HepG2 (cell line): ENCODE data around the gene PSMD1. TPM values are rescaled to one million over a fixed set of nuclear protein-coding genes. Genes with fewer than 3 reads are reported as not detected.
A peak's percentile ranks its signal among the peaks of the same experiment; 100 is the strongest.

Source experiments
- ATAC-seq: fragments of 200-7000 bp; cut with Tn5 transposase; 3 replicates; pipeline ENCODE4 v1.9.1; 2020; ENCODE audit warnings: mild to moderate bottlenecking, moderate library complexity
- BruUV-seq: library from RNA; stranded (reverse); fragments of 400-500 nt; replicated peaks from 2 replicates; lab custom pipeline; 2021; lab: Mats Ljungman, UMichigan
- CTCF ChIA-PET: fragments of 300-600 bp; formaldehyde crosslinking; extraction: SDS; loops from one replicate; lab custom pipeline; 2021; ENCODE audit warnings: low total read pairs, inconsistent platforms, low intra/inter-chr PET ratio; lab: Yijun Ruan, JAX
- POLR2A ChIA-PET: fragments of 350-600 bp; sonication (Branson Sonifier 250); formaldehyde crosslinking; loops from one replicate; lab custom pipeline; 2020; ENCODE audit warnings: antibody characterized with exemption, inconsistent platforms; lab: Yijun Ruan, JAX
- DNase-seq: peaks from one replicate; pipeline ENCODE4 v3.0.0-alpha.2; 2015; ENCODE audit warnings: low spot score
- FAIRE-seq: peaks from 3 replicates; lab custom pipeline; 2011; peaks lifted over from hg19 to GRCh38; lab: Jason Lieb, UNC
- H2AFZ ChIP-seq: one replicate; pipeline ENCODE4 v1.6.1; 2011; ENCODE audit warnings: low read length, inconsistent platforms
- H3K27ac ChIP-seq: fragments of 300-600 bp; 3 replicates; pipeline ENCODE4 v1.8.0; 2011; ENCODE audit warnings: mixed run types, mild to moderate bottlenecking, mixed read lengths, low read length, inconsistent platforms; ENCODE audit not compliant: insufficient read depth; ENCODE audit errors: extremely low read length
- H3K27me3 ChIP-seq, 2 experiments: fragments of 200-600 bp in 1 of 2; 2 replicates in 1 of 2; 3 replicates in 1 of 2; pipeline versions ENCODE4 v1.6.0 to v1.8.0; 2011; ENCODE audit warnings: low read length in 2 of 2, mild to moderate bottlenecking in 2 of 2, moderate library complexity in 2 of 2, inconsistent platforms in 1 of 2; ENCODE audit not compliant: insufficient read depth in 2 of 2, control insufficient read depth in 1 of 2
- H3K36me3 ChIP-seq, 2 experiments: fragments of 200-600 bp in 1 of 2; replicated peaks in 1 of 2; 2 replicates in 1 of 2; 3 replicates in 1 of 2; pipeline versions ENCODE4 v1.5.1 to v1.8.0; 2011; ENCODE audit warnings: low read length in 2 of 2, inconsistent platforms in 1 of 2; ENCODE audit not compliant: insufficient read depth in 2 of 2, control insufficient read depth in 1 of 2
- H3K4me1 ChIP-seq: 2 replicates; pipeline ENCODE4 v1.5.1; 2012; ENCODE audit warnings: low read length, inconsistent platforms; ENCODE audit not compliant: insufficient read depth
- H3K4me2 ChIP-seq: 2 replicates; pipeline ENCODE4 v1.6.0; 2011; ENCODE audit warnings: low read depth, low read length, inconsistent platforms
- H3K4me3 ChIP-seq, 3 experiments: fragments of 200-600 bp in 1 of 3; sonication (generic), shearing (Covaris generic) in 1 of 3; replicated peaks in 1 of 3; 2 replicates each; pipeline ENCODE4 v1.5.1; 2011 to 2016; ENCODE audit warnings: low read length in 3 of 3, inconsistent platforms in 2 of 3, low read depth in 2 of 3, mild to moderate bottlenecking in 2 of 3, control low read depth in 1 of 3, mixed read lengths in 1 of 3; ENCODE audit not compliant: insufficient read depth in 1 of 3
- H3K79me2 ChIP-seq: one replicate; pipeline ENCODE4 v1.6.1; 2011; ENCODE audit warnings: low read length, inconsistent platforms; ENCODE audit not compliant: insufficient read depth
- H3K9ac ChIP-seq: 2 replicates; pipeline ENCODE4 v1.6.0; 2011; ENCODE audit warnings: mild to moderate bottlenecking, low read depth, low read length, inconsistent platforms; ENCODE audit not compliant: insufficient read depth
- H3K9me3 ChIP-seq: 2 replicates; pipeline ENCODE4 v1.5.1; 2012; ENCODE audit warnings: mild to moderate bottlenecking, low read length
- H4K20me1 ChIP-seq: 2 replicates; pipeline ENCODE4 v1.6.0; 2011; ENCODE audit warnings: inconsistent platforms, mild to moderate bottlenecking, low read length, moderate library complexity; ENCODE audit not compliant: insufficient read depth
- GABPB1 ChIP-seq: IDR thresholded peaks from 2 replicates; pipeline ENCODE4 v1.6.1; 2016; ENCODE audit warnings: mild to moderate bottlenecking, missing genetic modification reagents, moderate library complexity, missing compliant biosample characterization
- HDAC6 ChIP-seq: fragments of 200-600 bp; sonication (generic); IDR thresholded peaks from 2 replicates; pipeline ENCODE4 v1.7.0; 2017; ENCODE audit warnings: mild to moderate bottlenecking, antibody characterized with exemption, low read length, low read depth
- KDM2A ChIP-seq: sonication (generic); formaldehyde crosslinking; IDR thresholded peaks from 2 replicates; pipeline ENCODE4 v1.4.0; 2020; ENCODE audit warnings: low read depth, missing genetic modification reagents, borderline replicate concordance
- MZF1 ChIP-seq: sonication (generic); formaldehyde crosslinking; IDR thresholded peaks from 2 replicates; pipeline ENCODE4 v1.8.1; 2023; ENCODE audit warnings: mild to moderate bottlenecking, missing genetic modification reagents, borderline replicate concordance
- RBFOX2 ChIP-seq: fragments of 200-400 bp; formaldehyde crosslinking; IDR thresholded peaks from 2 replicates; pipeline ENCODE4 v1.6.1; 2017; ENCODE audit warnings: low read depth, mild to moderate bottlenecking, low read length
- SALL1 ChIP-seq: sonication (generic); formaldehyde crosslinking; IDR thresholded peaks from 2 replicates; pipeline ENCODE4 v1.8.0; 2022; ENCODE audit warnings: mild to moderate bottlenecking, missing genetic modification reagents
- STAG1 ChIP-seq: sonication (generic); formaldehyde crosslinking; IDR thresholded peaks from 2 replicates; pipeline ENCODE4 v1.4.0; 2020; ENCODE audit warnings: missing genetic modification reagents
- ZBTB7A ChIP-seq: sonication (generic); formaldehyde crosslinking; IDR thresholded peaks from 2 replicates; pipeline ENCODE4 v1.8.0; 2022; ENCODE audit warnings: mild to moderate bottlenecking, missing genetic modification reagents
- ZBTB8A ChIP-seq: sonication (generic); formaldehyde crosslinking; IDR thresholded peaks from 2 replicates; pipeline ENCODE4 v1.4.0; 2020; ENCODE audit warnings: mild to moderate bottlenecking, low read depth, missing genetic modification reagents, borderline replicate concordance
- ZNF160 ChIP-seq: sonication (generic); formaldehyde crosslinking; IDR thresholded peaks from 2 replicates; pipeline ENCODE4 v1.8.0; 2022; ENCODE audit warnings: mild to moderate bottlenecking, inconsistent platforms, missing genetic modification reagents
- ZNF383 ChIP-seq: sonication (generic); formaldehyde crosslinking; IDR thresholded peaks from 2 replicates; pipeline ENCODE4 v1.4.0; 2020; ENCODE audit warnings: missing genetic modification reagents, mild to moderate bottlenecking, borderline replicate concordance
- ZNF543 ChIP-seq: sonication (generic); formaldehyde crosslinking; IDR thresholded peaks from 2 replicates; pipeline ENCODE4 v1.4.0; 2020; ENCODE audit warnings: mild to moderate bottlenecking, missing genetic modification reagents
- ZNF777 ChIP-seq: sonication (generic); formaldehyde crosslinking; IDR thresholded peaks from 2 replicates; pipeline ENCODE4 v1.4.0; 2020; ENCODE audit warnings: missing genetic modification reagents
- ZNF780A ChIP-seq: sonication (generic); formaldehyde crosslinking; IDR thresholded peaks from 2 replicates; pipeline ENCODE4 v1.8.0; 2022; ENCODE audit warnings: mild to moderate bottlenecking, missing genetic modification reagents, moderate library complexity
- ZSCAN31 ChIP-seq: sonication (generic); formaldehyde crosslinking; IDR thresholded peaks from 2 replicates; pipeline ENCODE4 v1.5.0; 2020; ENCODE audit warnings: low read depth, mild to moderate bottlenecking, missing genetic modification reagents
- WGBS: methylation state at CpG from one replicate; pipeline ENCODE4 v1.1.6; 2017; ENCODE audit warnings: low lambda C conversion rate; 5-methylcytosine and 5-hydroxymethylcytosine counted together
- in situ Hi-C: cut with HindIII; loops from 2 replicates; pipeline ENCODE4 v1.10.0; 2017; ENCODE audit warnings: low pct_unique_long_range_greater_than_20kb; ENCODE audit not compliant: extremely low pct_ligation_motif_present
- intact Hi-C: fragments of 100-400 bp; cut with micrococcal nuclease; formaldehyde crosslinking; loops from one replicate; pipeline ENCODE4 v1.10.0; 2022; ENCODE audit not compliant: unreplicated experiment
- polyA plus RNA-seq, 8 experiments: library from polyadenylated mRNA; depleted of rRNA in 3 of 8; stranded (reverse) in 7 of 8; unstranded in 1 of 8; fragments of >200 nt; fragmentation: Illumina TruSeq in 4 of 8; extraction: Trizol in 4 of 8; gene quantifications; 2 replicates each; pipeline versions ENCODE4 v1.2.1 to v1.2.3, GENCODE V29; 2011 to 2016; ENCODE audit warnings: low read depth in 4 of 8, missing spikeins in 1 of 8, mixed read lengths in 1 of 8; ENCODE audit not compliant: insufficient read depth in 1 of 8
- total RNA-seq, 5 experiments: library from RNA; depleted of rRNA; stranded (reverse); fragments of >200 nt; fragmentation: Illumina TruSeq; extraction: Trizol; gene quantifications; 2 replicates each; pipeline ENCODE4 v1.2.3, GENCODE V29; 2016; ENCODE audit warnings: low read depth in 1 of 5
- TF ChIP-seq, protein P1 (sequence below): sonication (generic); formaldehyde crosslinking; IDR thresholded peaks from 2 replicates; pipeline ENCODE4 v1.8.0; 2022; ENCODE audit warnings: missing genetic modification reagents, mild to moderate bottlenecking, borderline replicate concordance
- TF ChIP-seq, protein P2 (sequence below): sonication (generic); formaldehyde crosslinking; IDR thresholded peaks from 2 replicates; pipeline ENCODE4 v1.8.0; 2022; ENCODE audit warnings: missing genetic modification reagents, mild to moderate bottlenecking, moderate library complexity, borderline replicate concordance
- TF ChIP-seq, protein P3 (sequence below): sonication (generic); formaldehyde crosslinking; IDR thresholded peaks from 2 replicates; pipeline ENCODE4 v1.9.0; 2022; ENCODE audit warnings: missing genetic modification reagents, mild to moderate bottlenecking, borderline replicate concordance

PSMD1 gene
- total and polyA plus RNA-seq, 2 of the 13 experiments (the other 11 are each of a cell fraction or from before 2014, with no cell fraction given) = 136 to 191 TPM

DNA sequence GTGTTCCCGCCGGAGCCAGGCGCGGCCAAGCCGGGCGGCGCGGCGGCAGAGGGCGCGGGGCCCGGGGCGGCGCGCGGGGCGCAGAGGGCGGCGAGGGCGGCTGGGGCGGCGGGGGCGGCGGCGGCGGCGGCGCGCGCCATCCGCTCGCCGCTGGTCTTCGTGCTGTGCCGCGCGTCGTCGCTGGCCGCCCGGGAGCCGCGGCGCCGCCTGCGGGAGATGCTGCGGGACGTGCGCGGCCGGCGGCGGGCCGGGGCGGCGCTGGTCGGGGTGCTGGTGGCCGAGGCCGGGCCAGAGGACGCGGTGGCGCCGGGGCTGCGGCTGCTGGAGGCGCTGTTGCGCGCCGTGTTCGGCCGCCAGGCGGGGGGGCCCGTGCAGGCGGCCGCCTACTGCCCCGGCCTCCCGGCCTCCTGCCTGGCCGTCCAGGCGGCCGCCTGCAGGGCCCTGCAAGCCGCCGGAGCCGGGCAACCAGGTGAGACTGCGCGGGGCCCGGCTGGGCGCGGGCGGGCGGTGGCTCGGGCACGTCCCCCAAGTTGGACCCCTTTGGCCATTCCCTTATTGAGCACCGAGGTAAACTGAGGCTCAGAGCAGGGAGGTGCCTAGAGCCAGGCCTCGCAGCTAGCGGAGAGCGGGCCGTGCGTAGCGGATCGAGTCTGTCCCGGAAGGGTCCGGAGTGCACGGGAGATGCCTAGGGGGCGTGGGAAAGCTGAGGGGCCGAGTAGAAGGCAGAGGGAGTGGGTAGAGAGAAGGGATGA, 18.8 kb upstream of the PSMD1 start:
- peak overlapping the region; percentile 83 to 99 (median 99) for H3K4me3 ChIP-seq
- 4% methylated on average over 19 of the region's 104 CpGs for WGBS
- ChIA-PET POLR2A (interaction anchor here (8.5 kb wide), 1 partner anchor 12 kb away, joined by 399 read pairs; no protein-coding TSS in a partner anchor), CTCF (interaction anchor here (0.7 to 2.7 kb wide), 2 partner anchors 15 to 19 kb away, joined by 3 to 25 read pairs; partner anchors contain the start of gene PSMD1)
- intact Hi-C loops = no loop called here
- peak overlapping the region; percentile 90 for H3K9ac ChIP-seq
- H2AFZ ChIP-seq = no peak overlapping the region
- peaks cover 6% of the 10 kb centered on the region; the same call in 1 of the 2 replicates for H4K20me1 ChIP-seq
- peak overlapping the region; percentile 92 for H3K27ac ChIP-seq
- H3K4me2 ChIP-seq = peak overlapping the region; percentile 98
- no peaks in the 10 kb centered on the region; a peak in 1 of 5 replicates for H3K27me3 ChIP-seq
- H3K4me1 ChIP-seq = peaks cover 86% of the 10 kb centered on the region
- H3K79me2 ChIP-seq = peaks cover 36% of the 10 kb centered on the region
- H3K9me3 ChIP-seq = no peaks in the 10 kb centered on the region
- BruUV-seq = no TSS peak
- in situ Hi-C loops = no loop called here
- ATAC-seq = peak; percentile 31
- no peak for FAIRE-seq
- H3K36me3 ChIP-seq = peaks cover 10 to 17% of the 10 kb centered on the region in 2 experiments
- no peak for DNase-seq
- peak; percentile 63 for TF ChIP-seq ZNF777 (CRISPR knock-in tag)
- TF ChIP-seq, protein P1, sequence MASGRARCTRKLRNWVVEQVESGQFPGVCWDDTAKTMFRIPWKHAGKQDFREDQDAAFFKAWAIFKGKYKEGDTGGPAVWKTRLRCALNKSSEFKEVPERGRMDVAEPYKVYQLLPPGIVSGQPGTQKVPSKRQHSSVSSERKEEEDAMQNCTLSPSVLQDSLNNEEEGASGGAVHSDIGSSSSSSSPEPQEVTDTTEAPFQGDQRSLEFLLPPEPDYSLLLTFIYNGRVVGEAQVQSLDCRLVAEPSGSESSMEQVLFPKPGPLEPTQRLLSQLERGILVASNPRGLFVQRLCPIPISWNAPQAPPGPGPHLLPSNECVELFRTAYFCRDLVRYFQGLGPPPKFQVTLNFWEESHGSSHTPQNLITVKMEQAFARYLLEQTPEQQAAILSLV (CRISPR knock-in tag) = 0 out of 2 replicates have a peak, but pooled peaks have one; percentile 59
- no peak for TF ChIP-seq ZNF543 (CRISPR knock-in tag)
- no peak for TF ChIP-seq ZNF383
- peak; percentile 8; the same call in 1 of the 2 replicates for TF ChIP-seq STAG1
- no peak for TF ChIP-seq HDAC6
- TF ChIP-seq ZBTB7A (CRISPR knock-in tag) = 0 out of 2 replicates have a peak, but pooled peaks have one; percentile 58
- TF ChIP-seq RBFOX2 = peak; percentile 73
- TF ChIP-seq SALL1 = peak; percentile 34; the same call in 1 of the 2 replicates
- TF ChIP-seq GABPB1 (CRISPR knock-in tag) = 0 out of 2 replicates have a peak, but pooled peaks have one; percentile 33
- no peak for TF ChIP-seq ZNF780A (CRISPR knock-in tag)
- TF ChIP-seq ZSCAN31 = no peak
- TF ChIP-seq ZBTB8A (CRISPR knock-in tag) = no peak
- TF ChIP-seq, protein P2, sequence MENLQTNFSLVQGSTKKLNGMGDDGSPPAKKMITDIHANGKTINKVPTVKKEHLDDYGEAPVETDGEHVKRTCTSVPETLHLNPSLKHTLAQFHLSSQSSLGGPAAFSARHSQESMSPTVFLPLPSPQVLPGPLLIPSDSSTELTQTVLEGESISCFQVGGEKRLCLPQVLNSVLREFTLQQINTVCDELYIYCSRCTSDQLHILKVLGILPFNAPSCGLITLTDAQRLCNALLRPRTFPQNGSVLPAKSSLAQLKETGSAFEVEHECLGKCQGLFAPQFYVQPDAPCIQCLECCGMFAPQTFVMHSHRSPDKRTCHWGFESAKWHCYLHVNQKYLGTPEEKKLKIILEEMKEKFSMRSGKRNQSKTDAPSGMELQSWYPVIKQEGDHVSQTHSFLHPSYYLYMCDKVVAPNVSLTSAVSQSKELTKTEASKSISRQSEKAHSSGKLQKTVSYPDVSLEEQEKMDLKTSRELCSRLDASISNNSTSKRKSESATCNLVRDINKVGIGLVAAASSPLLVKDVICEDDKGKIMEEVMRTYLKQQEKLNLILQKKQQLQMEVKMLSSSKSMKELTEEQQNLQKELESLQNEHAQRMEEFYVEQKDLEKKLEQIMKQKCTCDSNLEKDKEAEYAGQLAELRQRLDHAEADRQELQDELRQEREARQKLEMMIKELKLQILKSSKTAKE (CRISPR knock-in tag) = peak; percentile 42; the same call in 1 of the 2 replicates
- TF ChIP-seq MZF1 (CRISPR knock-in tag) = no peak
- peak; percentile 72; the same call in 1 of the 2 replicates for TF ChIP-seq KDM2A
- TF ChIP-seq ZNF160 (CRISPR knock-in tag) = 0 out of 2 replicates have a peak, but pooled peaks have one; percentile 56
- TF ChIP-seq, protein P3, sequence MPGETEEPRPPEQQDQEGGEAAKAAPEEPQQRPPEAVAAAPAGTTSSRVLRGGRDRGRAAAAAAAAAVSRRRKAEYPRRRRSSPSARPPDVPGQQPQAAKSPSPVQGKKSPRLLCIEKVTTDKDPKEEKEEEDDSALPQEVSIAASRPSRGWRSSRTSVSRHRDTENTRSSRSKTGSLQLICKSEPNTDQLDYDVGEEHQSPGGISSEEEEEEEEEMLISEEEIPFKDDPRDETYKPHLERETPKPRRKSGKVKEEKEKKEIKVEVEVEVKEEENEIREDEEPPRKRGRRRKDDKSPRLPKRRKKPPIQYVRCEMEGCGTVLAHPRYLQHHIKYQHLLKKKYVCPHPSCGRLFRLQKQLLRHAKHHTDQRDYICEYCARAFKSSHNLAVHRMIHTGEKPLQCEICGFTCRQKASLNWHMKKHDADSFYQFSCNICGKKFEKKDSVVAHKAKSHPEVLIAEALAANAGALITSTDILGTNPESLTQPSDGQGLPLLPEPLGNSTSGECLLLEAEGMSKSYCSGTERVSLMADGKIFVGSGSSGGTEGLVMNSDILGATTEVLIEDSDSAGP (CRISPR knock-in tag) = peak; percentile 15
